GM19468 (cell line): Measurements from ENCODE around the gene VPS54.
"Not testable (repeated sequence)": the region's sequence is repeated elsewhere in the genome, so short reads cannot be mapped to it uniquely, and the experiment has no call there.

Source experiments
- ATAC-seq: cut with Tn5 transposase; IDR thresholded peaks from one replicate; pipeline ENCODE4 v1.9.1; 2021; ENCODE audit warnings: mild to moderate bottlenecking, moderate library complexity, moderate number of reproducible peaks; ENCODE audit not compliant: unreplicated experiment; ENCODE audit errors: extremely low read depth

Gene VPS54

DNA sequence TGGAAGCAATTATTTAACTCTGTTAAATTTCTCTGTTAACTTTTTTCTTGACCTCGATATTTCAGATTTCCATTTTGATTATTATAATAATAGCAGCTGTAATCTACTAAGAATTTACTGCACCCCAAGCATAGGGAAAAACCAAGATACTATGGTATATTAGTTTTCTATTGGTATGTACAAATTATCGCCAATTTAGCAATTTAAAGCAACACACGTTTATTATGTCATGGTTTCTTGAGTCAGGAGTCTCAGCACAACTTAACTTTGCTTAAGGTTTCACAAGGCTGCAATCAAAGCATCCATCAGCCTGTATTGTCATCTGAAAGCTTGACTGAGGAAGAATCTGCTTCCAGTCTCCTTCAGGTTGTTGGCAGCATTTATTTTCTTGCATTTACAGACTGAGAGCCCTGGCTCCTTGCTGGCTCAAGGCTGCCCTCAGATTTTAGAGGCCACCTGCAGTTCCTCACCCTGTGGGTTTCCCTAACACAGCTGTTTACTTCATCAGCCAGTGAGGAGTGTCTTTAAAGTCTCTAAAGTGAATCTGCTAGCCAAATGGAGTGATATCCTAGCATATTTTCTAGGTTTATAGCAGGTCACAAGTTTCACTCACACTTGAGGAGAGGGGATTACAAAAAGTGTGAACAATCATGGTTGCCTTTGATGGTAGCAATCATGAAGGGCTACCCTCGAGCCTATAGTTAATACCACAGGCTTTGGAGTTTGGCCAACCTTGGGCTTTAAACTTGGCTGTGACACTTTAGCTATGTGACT, 4.4 kb upstream of the VPS54 start:
- no peak for ATAC-seq

DNA sequence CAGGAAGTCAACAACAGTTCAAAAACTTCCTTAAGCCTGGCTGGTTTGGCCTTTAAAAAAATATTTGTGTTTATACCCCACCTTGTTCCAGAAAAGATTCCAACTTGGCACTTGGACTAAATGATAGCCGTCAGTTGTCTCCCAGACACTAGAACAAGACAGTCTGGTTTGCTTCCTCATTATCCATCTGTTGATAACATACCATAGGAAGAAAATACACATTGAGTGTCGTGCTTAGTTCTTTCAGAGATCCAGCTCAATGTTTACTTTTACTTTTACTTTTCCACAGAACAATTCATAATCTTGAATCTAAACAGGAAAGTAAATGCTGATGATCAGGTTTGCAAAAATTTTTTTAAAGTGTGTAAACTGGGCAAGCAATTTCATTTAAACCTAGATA, 2.4 kb upstream of the VPS54 start:
- no peak for ATAC-seq

DNA sequence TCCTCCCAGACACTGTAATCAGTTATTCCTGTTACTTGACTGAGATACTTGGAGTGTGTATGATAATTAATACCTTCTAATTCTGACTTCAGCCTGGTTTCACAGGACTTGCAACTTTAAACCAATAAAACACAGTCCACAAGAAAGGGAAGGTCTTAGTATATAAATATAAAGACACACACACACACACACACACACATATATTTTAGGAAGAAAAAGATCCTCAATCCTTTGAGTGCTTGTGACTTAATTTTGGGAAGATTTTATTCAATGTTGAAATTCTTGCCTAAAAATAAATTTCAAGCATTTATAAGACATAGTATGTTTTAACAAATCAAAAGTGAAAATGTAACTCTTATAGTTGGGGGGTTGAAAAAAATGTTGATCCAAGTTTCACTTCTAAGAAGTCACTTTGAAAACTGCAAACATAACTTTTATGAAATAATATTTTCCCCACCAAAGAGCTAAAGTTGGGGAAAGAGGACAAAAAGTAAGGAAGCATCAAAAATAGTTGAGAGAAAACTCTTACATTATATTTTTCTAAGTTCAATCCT, 824 bp upstream of the VPS54 start:
- ATAC-seq = no peak

DNA sequence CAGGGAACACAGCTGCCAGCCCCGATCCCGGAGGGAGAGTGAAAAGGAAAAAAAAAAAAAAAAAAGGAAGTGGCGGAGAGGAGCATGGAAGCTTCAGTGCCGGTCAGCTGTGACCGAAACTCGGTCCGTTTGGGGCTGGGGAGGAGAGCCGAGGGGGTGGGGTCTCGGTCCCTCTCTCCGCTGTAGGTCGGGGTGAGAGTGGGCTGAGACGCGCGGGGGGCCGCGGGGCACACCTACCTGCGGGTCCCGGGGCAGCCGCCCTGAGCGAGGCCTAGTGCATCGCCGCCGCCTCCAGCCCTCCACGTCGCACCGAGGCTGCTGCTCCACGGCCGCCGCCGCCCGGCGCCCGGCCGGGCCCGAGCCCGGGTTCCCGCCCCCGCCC, 536 bp downstream of the VPS54 start:
- ATAC-seq = peak; percentile 32

DNA sequence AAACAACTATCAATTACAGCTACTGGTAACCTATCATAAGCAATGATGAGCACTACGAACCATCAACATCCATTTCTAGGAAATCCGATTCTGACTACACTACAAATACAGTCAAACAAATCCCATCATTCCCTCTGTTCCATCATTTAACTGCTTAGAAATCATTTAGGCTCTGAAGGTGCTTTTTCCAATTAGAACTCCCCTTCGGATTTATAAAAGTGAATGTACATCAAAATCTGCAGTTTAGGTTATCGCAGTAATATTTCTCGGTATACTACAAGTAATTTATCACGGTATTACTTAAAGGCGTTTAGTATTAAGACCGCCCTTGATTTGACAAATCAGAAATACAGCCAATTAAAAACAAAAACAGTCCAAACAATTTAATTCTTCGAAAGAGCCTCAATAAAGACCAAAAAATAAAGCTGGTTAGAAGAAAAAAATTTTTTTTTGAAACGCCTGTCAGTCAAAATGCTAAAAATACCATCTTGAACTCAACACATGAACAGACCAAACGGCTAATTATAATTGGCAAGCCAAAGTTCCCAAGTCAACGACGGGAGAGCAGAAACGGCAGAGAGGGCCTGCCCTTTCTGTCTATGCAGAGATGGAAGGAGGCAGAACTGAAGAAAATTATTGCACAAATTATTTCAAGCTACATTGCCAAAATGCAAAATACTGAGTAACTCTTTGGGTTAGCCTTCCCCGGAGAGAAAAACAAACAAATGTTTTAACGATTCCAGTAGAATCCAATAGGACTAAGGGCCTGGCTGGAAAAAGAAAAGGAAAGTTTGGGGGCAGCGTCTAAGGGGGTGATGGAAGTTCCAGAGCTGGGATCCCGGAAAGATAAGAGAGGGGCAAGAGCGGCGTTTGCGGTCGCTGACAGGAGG, 1.2 kb downstream of the VPS54 start:
- no peak for ATAC-seq

DNA sequence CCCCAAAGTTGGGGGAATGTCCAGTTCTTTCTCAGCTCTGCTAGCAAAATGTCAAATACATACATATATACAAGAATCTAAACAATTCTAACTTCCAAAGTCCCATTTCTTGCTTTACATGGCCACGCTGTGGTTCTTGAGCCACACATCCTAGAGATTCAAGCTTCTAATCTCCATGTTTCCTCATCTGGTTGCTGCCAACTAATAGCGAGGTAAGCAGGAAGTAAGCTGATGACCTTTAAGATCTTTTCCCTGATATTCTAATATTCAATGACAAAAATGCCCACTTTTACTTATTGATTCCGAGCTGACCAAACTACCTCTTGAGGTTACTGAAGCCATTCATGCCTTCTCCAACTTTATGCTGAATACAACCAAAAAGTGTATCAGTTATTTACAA, 3.3 kb downstream of the VPS54 start:
- ATAC-seq = no peak

DNA sequence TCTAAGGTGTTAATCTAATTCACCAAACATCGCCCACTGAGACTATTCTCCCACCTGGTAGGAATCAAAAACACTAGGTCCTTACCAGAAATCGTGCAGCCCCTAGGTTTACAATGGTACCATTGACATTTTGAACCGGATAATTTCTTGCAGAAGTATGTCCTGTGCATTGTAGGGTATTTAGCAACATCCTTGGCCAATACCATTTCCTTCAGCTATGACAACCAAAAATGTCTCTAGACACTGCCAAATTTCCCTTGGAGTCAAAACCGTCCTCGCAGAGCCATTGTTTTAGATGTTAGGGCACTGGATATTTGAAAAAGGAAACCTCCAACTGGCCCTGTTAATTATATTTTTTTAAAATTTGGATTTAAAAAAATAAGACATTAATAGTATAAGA, 3.8 kb downstream of the VPS54 start:
- ATAC-seq = no peak

DNA sequence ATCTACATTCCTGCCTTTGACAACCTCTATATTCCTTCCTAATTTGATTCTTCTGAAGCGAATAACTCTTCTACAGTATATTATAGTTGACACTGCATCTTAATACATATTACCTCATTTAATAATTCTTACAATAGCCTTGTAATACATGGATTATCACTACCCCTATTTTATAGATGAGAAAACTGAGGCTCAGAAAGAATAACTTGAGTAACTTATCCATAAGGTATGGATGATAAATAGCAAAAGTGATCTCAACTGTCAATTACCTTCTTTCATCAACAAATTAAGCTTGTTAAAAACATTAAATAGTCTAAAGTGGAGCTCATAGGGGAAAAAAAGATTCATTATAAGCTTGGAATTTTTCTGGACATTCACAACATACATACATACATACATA, 4.6 kb downstream of the VPS54 start:
- ATAC-seq = no peak

DNA sequence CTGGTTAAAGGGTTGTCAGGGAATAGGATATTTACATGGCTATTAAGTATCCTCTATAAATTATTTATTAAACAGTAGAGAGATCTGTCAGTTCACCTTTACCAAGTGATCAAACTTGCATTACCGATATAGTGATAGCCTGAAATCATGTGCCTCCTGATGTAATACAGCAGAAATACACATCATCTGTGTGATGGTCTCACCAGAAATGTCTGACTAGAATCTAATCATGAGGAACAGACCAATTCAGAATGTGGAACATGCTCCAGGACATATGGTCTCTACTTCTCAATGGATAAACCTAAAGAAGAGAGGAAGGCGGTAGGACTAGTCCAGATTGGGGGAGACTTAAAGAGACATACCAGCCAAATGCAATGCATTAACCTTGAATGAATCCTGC, 6.2 kb downstream of the VPS54 start:
- ATAC-seq = no peak

DNA sequence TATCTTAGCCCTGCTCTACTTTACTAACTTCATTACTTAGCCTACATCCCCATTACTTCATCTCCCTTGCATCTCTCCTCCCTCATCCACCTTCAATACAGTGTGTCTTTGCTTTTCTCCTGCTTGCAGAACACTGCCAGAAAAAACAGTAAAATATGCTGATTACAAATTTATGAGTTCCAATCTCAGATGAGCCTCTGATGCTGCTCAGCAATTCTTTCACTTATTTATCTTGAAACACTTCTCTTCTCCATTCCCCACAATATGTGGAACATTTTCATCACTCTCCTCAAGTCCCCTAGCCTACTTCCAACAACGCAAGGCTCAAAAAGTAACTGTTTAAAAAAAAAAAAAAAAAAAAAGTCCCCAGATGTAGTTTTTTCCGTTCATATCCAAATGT, 7.1 kb downstream of the VPS54 start:
- ATAC-seq = no peak

DNA sequence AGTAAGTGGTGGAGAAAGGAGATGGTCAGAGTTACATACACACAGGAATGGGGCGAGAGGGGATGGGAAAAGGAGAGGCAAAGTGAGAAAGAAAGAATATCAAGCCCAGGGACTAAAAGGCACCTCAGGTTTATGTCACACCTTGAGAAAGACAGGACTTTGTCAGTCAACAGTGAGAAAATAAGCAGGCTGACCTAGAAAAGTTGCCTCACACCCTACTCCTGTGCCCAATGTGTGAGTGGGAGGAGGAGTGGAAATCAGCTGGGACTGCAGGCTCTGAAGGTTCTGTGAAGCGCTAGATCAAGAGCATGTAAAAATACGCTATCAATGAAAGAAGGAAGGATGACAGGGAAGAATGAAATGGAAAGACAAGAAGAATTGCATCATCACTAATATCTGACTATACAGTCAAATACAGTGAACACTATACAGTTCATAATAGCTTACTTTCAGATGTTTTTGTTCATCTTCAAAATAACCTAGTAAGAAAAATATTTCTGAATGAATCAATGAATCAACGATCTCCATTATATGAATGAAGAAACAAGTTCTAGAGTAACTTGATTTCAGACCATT, 10.7 kb downstream of the VPS54 start:
- ATAC-seq = no peak

DNA sequence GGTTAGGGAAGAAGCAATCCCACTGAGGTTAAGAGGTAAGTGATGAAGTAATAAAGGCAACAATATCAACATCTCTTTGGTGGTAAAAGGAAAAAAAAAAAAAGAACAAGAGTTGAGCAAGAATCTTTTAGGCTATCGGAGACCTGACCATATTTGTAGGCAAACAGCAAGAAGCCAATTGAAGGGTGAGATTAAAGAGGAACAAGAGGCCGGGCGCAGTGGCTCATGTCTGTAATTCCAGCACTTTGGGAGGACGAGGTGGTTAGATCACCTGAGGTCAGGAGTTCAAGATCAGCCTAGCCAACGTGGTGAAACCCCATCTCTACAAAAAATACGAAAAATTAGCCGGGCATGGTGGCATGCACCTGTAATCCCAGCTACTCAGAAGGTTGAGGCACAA, 11.3 kb downstream of the VPS54 start:
- ATAC-seq = no peak

DNA sequence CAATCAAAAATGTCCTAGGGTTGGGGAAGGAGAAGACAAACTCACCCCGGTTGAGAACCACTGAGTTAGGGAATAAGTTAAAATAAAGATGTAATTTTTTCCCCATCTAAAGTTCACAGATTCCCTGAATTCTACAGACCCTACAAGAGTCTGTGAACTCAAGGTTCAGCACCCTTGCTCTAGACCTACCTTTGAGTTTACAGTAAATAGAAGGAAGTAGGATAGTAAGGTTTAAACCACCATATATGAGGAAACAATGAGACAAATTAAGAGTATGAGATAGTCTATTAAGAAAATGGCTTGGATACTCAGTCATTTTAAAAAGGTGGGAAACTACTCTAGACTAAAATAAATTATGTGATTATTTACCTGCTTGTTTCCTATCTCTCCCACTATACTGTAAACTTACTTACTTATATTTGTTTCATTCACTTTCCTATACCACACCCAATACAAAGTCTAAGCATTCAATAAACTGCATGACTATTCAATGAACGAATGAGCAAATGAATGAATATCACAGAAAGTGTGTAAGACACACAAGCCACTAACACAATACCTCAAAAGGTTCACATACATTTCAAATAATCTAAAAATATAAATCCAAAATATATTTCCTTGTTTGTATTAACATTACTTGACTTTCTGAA, 13.4 kb downstream of the VPS54 start:
- ATAC-seq = no peak

DNA sequence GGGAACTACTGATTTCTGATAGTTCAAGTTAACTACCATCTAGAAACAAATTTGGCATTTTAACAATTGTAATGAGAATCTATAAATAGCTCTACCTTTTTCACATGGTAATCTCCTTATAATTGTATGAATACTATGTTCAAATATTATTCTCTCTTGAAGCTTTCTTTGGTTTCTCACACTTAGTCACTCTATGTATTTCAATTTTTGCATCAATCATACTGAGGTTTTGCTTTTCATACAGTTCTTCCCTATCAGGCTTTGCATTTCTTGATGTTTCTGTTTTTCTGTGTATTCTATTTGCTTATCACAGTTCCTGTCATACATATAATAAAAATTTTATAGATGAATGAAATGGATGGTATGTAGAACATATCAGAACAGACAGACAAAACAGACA, 16.0 kb downstream of the VPS54 start:
- no peak for ATAC-seq

DNA sequence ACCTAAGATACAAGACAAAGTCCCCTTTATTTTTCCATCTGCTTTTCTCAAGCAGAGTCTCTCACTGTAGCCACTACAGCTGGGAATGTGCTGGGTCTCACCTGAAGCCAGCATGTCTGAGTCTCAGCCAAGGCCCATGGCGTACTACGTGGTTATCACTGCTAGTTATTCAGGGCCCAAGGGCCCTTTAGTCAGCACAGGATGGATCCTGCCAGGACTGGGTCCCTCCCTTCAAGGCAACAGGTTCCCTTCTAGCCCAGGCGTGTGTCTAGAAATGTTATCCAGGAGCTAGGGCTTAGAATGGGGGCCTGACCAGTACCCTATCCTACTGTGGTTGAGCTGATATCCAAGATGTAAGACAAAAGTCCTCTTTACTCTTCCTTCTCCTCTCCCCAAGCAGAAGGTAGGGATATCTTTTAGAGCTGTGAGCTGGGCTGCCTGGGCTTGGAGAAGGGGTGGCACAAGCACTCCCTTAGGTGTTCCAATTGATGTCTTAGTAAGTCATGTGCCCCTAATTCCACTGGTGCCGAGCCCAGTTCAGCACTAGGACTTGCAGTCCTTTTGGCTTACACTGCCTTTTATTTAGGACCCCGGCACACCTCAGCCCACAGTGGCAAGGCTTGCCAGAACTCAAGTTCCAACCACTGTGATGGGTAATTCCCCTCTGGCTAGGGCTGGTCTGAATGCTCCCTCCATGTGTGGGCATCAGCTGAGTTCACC, 17.7 kb downstream of the VPS54 start:
- no peak for ATAC-seq

DNA sequence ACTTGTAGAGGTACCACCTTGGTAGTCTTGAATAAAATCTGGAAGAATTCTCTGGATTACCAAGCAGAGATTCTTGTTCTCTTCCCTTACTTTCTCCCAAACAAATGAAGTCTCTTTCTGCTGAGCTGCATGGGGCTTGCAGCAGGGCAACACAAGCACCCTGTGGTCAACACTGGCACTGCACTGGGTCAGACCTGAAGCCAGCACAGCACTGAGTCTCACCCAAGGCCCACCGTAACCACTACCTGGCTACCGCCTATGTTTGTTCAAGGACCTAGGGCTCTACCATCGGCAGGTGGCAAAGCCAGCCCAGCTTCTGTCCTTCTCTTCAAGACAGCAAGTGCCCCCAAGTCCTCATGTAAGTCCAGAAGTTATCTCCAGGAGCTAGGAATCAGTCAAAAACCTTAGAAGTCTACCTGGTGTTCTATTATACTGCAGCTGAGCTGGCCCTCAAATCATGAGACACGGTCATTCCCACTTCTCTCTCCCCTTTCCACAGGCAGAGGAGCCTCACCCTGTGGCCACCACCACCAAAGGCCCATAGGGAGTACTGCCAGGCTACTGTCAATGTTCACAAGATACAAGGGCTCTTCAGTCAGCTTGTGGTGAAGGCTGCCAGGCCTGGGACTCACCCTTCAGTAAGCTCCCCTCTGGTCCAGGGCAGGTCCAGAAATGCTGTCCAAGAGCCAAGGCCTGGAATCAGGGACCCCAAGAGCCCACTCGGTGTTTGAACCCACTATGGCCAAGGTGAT, 18.4 kb downstream of the VPS54 start:
- ATAC-seq = no peak

DNA sequence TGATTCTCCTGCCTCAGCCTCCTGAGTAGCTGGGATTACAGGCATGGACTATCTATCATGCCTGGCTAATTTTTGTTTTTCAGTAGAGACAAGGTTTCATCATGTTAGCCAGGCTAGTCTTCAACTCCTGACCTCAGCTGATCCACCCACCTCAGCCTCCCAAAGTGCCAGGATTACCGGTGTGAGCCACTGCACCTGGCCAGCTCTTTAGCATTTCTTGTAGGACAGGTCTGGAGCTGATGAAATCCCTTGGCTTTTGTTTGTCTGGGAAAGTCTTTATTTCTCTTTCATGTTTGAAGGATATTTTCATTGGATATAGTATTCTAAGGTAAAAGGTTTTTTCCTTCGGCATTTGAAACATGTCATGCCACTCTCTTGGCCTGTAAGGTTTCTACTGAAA, 20.2 kb downstream of the VPS54 start:
- no peak for ATAC-seq

DNA sequence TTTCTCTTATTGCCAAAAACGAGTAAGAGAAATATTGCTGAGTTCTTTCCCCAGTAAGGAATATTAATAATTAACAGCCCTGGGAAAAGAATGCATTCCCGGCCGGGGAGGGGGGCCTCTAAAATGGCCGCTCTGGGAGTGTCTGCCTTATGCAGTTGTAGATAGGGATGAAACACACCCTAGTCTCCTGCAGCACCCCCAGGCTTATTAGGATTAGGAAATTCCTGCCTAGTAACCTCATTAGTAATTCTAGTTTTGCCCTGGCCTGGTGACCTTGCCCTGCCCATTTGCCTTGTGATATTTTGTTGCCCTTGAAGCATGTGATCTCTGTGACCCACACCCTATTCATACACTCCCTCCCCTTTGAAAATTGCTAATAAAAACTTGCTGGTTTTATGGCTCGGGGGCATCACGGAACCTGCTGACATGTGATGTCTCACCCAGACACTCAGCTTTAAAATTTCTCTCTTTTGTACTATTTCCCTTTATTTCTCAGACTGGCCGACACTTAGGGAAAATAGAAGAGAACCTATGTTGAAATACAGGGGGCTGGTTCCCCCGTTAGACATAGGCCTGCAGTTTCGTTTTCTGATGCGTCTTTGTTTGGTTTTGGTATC, 22.5 kb downstream of the VPS54 start:
- not testable (repeated sequence) for ATAC-seq
